Epithelial cell of esophagus (primary cell): ENCODE data around the gene CEP128.

Experiments used
- DNase-seq: peaks from one replicate; pipeline ENCODE4 v3.0.0; 2010; ENCODE audit warnings: low read depth
- H3K4me3 ChIP-seq: 2 replicates; pipeline ENCODE4 v1.5.1; 2011; ENCODE audit warnings: mild to moderate bottlenecking, low read length, control low read depth
- TF ChIP-seq, protein P1 (sequence below): IDR thresholded peaks from 2 replicates; pipeline ENCODE4 v1.5.1; 2011; ENCODE audit warnings: low read depth, mild to moderate bottlenecking, low read length, control low read depth, inconsistent platforms; ENCODE audit not compliant: insufficient read depth; ENCODE audit errors: missing control alignments

The CEP128 gene

DNA sequence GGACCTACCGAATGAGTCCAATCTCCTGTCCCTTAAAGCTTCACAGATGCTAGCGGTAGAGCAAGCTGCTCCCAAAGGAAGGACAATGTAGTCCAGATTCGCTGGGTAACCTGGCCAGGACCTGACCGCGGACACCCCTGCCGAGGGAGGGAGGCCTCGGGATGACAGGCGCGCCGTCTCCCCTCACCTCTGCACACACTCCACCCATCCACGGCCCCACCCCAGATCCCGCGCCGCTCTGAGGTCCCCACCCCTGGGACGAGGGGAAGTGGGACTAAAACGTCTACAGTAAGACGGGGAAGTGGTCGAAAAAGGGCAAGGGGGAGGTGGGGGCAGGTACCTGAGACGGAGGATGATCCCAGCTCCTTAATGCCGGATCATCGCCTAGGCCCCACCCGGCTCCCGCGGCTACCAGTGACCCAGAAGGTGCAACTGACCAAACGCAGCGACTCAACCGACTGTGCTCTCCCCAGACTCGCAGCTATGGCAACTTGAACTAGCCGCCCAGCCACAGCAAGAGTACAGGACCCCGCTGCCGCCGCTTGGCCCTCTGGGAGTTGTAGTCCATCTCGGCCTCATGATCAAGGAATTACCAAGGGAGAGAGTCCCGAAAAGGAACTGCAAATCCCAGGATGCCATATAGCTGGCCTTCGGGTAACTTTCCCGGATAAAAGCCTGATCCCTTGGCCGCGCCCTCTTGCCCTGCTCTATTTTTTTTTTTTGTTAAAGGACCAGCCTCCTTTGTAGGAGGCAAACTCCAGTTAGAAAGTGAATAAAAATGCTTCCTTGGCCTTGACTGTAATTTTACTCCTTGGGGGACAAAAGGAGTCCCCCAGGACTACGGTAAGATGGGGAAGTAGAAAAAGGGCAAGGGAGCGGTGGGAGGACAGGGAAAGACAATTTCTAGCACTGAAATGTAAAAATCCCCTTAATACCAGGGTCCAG is at the start of gene CEP128:
Gene CEP128 (minus strand): TSS at position 498 of the 945 bp plus-strand sequence.
- TF ChIP-seq, protein P1, sequence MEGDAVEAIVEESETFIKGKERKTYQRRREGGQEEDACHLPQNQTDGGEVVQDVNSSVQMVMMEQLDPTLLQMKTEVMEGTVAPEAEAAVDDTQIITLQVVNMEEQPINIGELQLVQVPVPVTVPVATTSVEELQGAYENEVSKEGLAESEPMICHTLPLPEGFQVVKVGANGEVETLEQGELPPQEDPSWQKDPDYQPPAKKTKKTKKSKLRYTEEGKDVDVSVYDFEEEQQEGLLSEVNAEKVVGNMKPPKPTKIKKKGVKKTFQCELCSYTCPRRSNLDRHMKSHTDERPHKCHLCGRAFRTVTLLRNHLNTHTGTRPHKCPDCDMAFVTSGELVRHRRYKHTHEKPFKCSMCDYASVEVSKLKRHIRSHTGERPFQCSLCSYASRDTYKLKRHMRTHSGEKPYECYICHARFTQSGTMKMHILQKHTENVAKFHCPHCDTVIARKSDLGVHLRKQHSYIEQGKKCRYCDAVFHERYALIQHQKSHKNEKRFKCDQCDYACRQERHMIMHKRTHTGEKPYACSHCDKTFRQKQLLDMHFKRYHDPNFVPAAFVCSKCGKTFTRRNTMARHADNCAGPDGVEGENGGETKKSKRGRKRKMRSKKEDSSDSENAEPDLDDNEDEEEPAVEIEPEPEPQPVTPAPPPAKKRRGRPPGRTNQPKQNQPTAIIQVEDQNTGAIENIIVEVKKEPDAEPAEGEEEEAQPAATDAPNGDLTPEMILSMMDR: no peak
- peak; percentile 97 for DNase-seq
- H3K4me3 ChIP-seq: peak within 1 kb of the TSS; percentile 73

DNA sequence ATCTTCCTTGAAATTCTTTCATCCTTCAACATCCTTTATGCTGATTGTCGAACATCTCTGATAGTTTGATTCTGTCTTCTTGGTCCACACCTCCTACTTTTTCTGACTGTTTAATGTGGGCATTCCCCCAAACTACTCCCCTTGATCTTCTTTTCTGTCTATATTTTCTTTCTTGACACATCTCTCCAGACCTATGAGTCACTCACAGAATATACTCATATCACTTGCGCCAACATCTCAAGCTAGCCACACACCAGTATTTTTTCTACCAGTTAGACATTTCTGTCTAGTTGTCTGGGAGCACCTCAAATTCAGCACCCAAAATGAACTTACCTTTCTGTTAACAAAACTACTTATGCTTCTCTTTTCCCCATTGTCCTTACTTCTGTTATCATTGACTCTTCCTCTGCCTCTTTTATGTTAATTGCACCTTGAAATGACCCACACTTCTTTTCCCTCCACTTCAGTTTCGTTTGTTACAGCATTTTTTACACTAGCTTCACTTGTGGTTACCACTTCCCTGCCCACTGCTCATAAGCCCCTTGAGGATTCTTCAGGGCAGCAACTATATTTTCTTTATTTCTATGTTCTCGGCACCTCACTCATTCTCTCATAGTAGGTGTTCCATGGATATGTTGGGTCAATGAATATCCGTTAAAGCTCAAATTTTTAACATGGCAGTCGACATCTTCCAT is 47.3 kb upstream of the CEP128 start:
- H3K4me3 ChIP-seq: no peak overlapping the region
- TF ChIP-seq, protein P1: no peak
- peak; percentile 24 for DNase-seq

DNA sequence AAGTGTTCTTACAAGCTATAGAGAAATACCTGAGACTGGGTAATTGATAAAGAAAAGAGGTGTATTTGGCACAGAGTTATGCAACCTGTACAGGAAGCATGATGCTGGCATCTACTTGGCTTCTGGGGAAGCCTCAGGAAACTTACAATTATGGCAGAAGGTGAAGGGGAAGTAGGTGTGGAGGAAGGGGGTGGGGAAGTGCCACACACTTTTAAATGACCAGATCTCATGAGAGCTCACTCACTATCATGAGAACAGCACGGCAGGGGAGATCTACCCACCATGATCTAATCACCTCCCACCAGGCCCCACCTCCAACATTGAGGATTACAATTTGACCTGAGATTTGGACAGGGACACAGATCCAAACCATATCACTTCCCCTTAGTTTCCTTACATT is 46.7 kb upstream of the CEP128 start:
- H3K4me3 ChIP-seq: no peak overlapping the region
- TF ChIP-seq, protein P1: no peak
- DNase-seq: no peak

DNA sequence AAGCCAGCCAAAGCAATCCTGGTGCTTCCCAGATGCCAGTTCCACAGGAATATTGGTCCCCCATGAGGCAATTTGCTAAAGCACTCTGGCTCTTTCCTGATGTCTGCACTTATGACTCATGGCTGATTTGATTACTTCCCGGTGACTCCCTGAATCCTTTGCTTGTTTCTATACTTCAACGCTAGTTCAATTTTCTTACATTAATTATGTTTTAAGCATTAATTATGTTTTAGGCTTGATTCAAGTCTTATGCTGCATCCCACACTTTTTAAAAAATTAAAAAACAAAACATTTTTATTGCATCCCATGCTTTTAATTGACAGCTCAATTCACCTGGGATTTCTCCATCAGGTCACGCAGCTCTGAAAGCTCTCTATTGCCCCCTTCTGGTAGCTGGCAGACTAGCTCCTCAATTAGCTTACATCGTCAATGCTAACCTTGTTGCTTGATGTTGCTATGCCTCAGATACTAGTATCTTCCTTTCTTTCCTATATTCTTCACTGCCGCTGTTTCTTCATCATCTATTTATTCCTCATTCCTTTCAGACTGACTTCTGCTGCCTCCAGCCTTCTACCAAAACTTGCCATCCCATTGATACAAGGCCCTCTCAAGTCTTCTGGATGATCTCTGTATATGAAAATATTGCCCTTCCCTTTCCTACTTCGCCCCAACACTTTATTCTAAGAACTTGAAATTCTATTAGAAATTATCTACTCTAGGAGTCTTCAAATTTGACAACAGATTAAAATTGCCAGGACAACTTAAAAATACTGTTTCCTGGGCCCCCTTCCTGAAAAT is 45.9 kb upstream of the CEP128 start:
- TF ChIP-seq, protein P1: peak; percentile 99
- peak; percentile 84 for DNase-seq
- H3K4me3 ChIP-seq: no peak overlapping the region

DNA sequence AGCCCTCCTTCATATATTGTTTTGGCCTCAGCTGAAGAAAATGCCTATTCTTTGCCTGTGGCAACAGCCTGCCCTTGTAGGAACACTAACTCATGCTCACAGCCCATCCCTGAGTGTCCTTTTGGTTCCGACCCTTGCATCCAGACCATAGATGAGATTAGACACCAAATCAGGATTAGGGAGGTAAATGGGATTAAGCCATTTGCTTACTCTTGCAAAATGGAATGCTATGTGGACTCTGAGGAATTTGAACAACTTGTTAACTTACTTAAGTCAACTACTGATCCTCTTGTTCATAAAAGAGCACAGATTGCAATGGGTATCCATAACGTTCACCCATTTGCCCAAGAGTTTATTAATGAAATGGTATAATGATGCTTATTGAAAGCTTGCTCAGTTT is 41.2 kb upstream of the CEP128 start:
- no peak overlapping the region for H3K4me3 ChIP-seq
- DNase-seq: no peak
- TF ChIP-seq, protein P1: no peak

DNA sequence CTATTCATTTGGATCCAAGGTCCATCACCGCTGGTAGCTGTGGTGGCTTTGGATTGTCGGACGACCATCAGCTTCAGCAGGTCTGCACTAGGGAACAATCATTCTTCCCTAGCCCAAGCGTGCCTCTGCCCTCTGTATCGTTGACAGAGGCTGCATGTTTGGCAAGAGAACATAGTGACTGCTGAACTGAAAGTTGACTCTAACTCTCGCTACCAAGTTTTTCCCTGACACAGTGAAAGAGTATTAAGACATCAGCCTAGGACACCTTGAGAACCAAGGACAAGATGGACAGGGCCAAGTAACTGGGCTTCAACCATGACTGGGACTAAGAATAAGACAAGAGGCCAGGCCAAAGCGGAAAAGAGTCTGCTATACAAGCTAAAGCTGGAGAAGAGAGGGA is 40.1 kb upstream of the CEP128 start:
- H3K4me3 ChIP-seq: no peak overlapping the region
- TF ChIP-seq, protein P1: no peak
- no peak for DNase-seq
